Caco-2 (cell line): ENCODE results near the gene RGPD4. TPM values are rescaled to one million over a fixed set of nuclear protein-coding genes. Genes with fewer than 3 reads are reported as not detected.
"Not testable (repeated sequence)": the region's sequence is repeated elsewhere in the genome, so short reads cannot be mapped to it uniquely, and the experiment has no call there.

ENCODE experiments used
- BruUV-seq: library from RNA; stranded (reverse); fragments of 400-500 nt; replicated peaks from 2 replicates; lab custom pipeline; 2021; lab: Mats Ljungman, UMichigan
- CTCF ChIA-PET: fragments of 300-600 bp; sonication (Branson Sonifier 250); formaldehyde crosslinking; loops from one replicate; lab custom pipeline; 2022; ENCODE audit warnings: antibody characterized with exemption; lab: Charles Lee
- POLR2A ChIA-PET: fragments of 300-600 bp; sonication (Branson Sonifier 250); formaldehyde crosslinking; loops from one replicate; lab custom pipeline; 2022; ENCODE audit warnings: antibody characterized with exemption; lab: Charles Lee
- DNase-seq, 2 experiments: peaks; one replicate each; pipeline versions ENCODE4 v3.0.0 to v3.0.0-alpha.2; 2020 to 2022
- H3K27me3 ChIP-seq: replicated peaks from 2 replicates; pipeline ENCODE4 v1.6.0; 2011; ENCODE audit warnings: low read length; ENCODE audit not compliant: control insufficient read depth, insufficient read depth
- H3K36me3 ChIP-seq: 2 replicates; pipeline ENCODE4 v1.5.1; 2011; ENCODE audit warnings: low read length; ENCODE audit not compliant: control insufficient read depth, insufficient read depth
- H3K4me1 ChIP-seq: fragments of 250-450 bp; sonication (Bioruptor Pico); 2 replicates; pipeline ENCODE4 v1.5.1; 2020; ENCODE audit warnings: mild to moderate bottlenecking
- H3K4me3 ChIP-seq: 2 replicates; pipeline ENCODE4 v1.5.1; 2011; ENCODE audit warnings: low read depth, mild to moderate bottlenecking, control low read depth, low read length
- H3K9me3 ChIP-seq: fragments of 250-450 bp; sonication (Bioruptor Pico); 2 replicates; pipeline ENCODE4 v1.5.1; 2020; ENCODE audit warnings: mild to moderate bottlenecking, moderate library complexity
- H3K27ac Mint-ChIP-seq: one replicate; pipeline ENCODE4 v1.8.0; 2022; ENCODE audit warnings: mixed read lengths; ENCODE audit not compliant: unreplicated experiment
- H3K27me3 Mint-ChIP-seq: one replicate; pipeline ENCODE4 v1.8.0; 2022; ENCODE audit warnings: mixed read lengths; ENCODE audit not compliant: insufficient read depth, unreplicated experiment
- H3K36me3 Mint-ChIP-seq: one replicate; pipeline ENCODE4 v1.8.0; 2022; ENCODE audit warnings: mild to moderate bottlenecking, mixed read lengths; ENCODE audit not compliant: insufficient read depth, unreplicated experiment
- H3K4me1 Mint-ChIP-seq: one replicate; pipeline ENCODE4 v1.8.0; 2022; ENCODE audit warnings: low read depth, mixed read lengths; ENCODE audit not compliant: unreplicated experiment
- H3K4me3 Mint-ChIP-seq: one replicate; pipeline ENCODE4 v1.8.0; 2022; ENCODE audit warnings: mild to moderate bottlenecking, moderate library complexity, mixed read lengths; ENCODE audit not compliant: unreplicated experiment
- H3K9me3 Mint-ChIP-seq: one replicate; pipeline ENCODE4 v1.8.0; 2022; ENCODE audit warnings: mixed read lengths; ENCODE audit not compliant: unreplicated experiment
- intact Hi-C: fragments of 100-400 bp; cut with micrococcal nuclease; formaldehyde crosslinking; loops from one replicate; pipeline ENCODE4 v1.10.0; 2022; ENCODE audit not compliant: unreplicated experiment
- total RNA-seq: library from RNA; stranded (reverse); gene quantifications from 2 replicates; pipeline ENCODE4 v1.2.3, GENCODE V29; 2022
- TF ChIP-seq, protein P1 (sequence below), 2 experiments: fragments of 200-600 bp in 1 of 2; IDR thresholded peaks; 1 replicate in 1 of 2; 2 replicates in 1 of 2; pipeline versions ENCODE4 v1.5.1 to v1.8.0; 2011 to 2022; ENCODE audit warnings: antibody characterized with exemption in 1 of 2, control low read depth in 1 of 2, inconsistent platforms in 1 of 2, low read depth in 1 of 2, low read length in 1 of 2, mild to moderate bottlenecking in 1 of 2, moderate library complexity in 1 of 2; ENCODE audit not compliant: insufficient read depth in 1 of 2, severe bottlenecking in 1 of 2, unreplicated experiment in 1 of 2

The RGPD4 gene
- total RNA-seq, 1 experiment from 2014 or later = 0.07 TPM

DNA sequence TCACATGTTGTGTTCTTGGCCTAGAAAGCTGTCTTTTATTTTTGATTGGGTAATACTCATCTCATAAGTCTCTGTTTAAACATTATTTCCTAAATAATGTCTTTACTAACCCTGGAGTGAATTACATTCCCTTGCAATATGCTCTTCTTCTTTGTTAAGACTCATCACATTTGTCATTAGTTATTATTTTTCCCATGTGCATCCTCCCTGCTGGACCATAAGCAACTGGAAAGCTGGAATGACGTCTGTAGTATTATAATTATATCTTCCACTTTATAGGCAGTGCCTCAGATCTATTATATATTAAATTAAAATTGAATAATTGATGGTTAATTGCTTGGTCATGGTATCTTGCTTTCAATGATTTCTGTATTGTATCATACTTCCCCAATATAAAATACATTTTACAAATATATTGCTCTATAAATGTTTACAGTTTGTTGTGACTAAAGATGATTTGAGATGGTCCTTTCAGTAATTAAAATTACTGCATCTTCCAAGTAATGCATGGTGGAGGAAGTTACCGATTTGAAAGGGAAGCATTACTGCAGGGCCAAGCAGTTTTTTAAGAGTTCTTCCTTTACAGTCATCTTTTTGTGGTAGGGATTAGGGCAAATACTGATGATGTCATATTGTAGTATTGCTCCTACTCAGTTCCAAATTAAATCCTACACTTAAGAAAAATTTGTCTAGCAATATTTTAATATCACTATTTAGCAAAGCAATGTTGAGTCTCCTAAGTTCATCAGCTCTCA lies 2.1 kb upstream of the RGPD4 start:
- H3K27me3 ChIP-seq = no peaks in the 10 kb centered on the region
- H3K36me3 Mint-ChIP-seq = no peaks in the 10 kb centered on the region
- H3K9me3 ChIP-seq = no peaks in the 10 kb centered on the region
- H3K4me3 ChIP-seq = no peak overlapping the region
- H3K4me1 ChIP-seq = no peaks in the 10 kb centered on the region
- no peak overlapping the region for H3K27ac Mint-ChIP-seq
- H3K4me1 Mint-ChIP-seq = no peaks in the 10 kb centered on the region
- no peak for DNase-seq
- no peaks in the 10 kb centered on the region for H3K36me3 ChIP-seq
- POLR2A ChIA-PET = no interaction called here
- no TSS peak for BruUV-seq
- no peak overlapping the region for H3K4me3 Mint-ChIP-seq
- TF ChIP-seq, protein P1, sequence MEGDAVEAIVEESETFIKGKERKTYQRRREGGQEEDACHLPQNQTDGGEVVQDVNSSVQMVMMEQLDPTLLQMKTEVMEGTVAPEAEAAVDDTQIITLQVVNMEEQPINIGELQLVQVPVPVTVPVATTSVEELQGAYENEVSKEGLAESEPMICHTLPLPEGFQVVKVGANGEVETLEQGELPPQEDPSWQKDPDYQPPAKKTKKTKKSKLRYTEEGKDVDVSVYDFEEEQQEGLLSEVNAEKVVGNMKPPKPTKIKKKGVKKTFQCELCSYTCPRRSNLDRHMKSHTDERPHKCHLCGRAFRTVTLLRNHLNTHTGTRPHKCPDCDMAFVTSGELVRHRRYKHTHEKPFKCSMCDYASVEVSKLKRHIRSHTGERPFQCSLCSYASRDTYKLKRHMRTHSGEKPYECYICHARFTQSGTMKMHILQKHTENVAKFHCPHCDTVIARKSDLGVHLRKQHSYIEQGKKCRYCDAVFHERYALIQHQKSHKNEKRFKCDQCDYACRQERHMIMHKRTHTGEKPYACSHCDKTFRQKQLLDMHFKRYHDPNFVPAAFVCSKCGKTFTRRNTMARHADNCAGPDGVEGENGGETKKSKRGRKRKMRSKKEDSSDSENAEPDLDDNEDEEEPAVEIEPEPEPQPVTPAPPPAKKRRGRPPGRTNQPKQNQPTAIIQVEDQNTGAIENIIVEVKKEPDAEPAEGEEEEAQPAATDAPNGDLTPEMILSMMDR (IDR thresholded peaks at IDR 0.05; ENCODE audit: insufficient read depth in 1 of 2, low read depth in 1 of 2, low read length in 1 of 2, severe bottlenecking in 1 of 2, unreplicated experiment in 1 of 2) = no peak
- H3K27me3 Mint-ChIP-seq = no peaks in the 10 kb centered on the region
- CTCF ChIA-PET = no interaction called here
- intact Hi-C loops = no loop called here
- H3K9me3 Mint-ChIP-seq = no peaks in the 10 kb centered on the region

DNA sequence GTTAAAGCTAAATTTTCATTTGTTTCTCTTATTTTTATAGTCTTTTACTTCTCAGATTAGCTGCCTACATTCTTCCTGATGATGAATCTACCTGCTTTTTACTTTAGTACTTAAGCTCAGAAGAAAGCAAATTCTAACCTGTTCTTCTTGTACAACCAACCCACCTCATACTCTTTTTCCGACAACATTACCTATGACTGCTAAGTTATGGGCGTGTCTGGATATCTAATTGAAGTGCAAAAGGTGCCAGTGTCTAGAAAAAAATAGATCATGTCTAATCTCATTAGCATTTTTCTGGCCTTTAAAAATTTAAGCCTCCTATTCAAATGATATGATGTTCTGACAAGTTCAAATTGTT lies 1.5 kb upstream of the RGPD4 start:
- intact Hi-C loops = no loop called here
- Histone ChIP-seq H3K36me3 (no peaks in the 10 kb centered on the region), H3K4me1 (no peaks in the 10 kb centered on the region), H3K9me3 (no peaks in the 10 kb centered on the region), H3K27me3 (no peaks in the 10 kb centered on the region), H3K4me3 (no peak overlapping the region)
- Mint-ChIP-seq H3K27ac (no peak overlapping the region), H3K9me3 (no peaks in the 10 kb centered on the region), H3K4me3 (no peak overlapping the region), H3K27me3 (no peaks in the 10 kb centered on the region), H3K4me1 (no peaks in the 10 kb centered on the region), H3K36me3 (no peaks in the 10 kb centered on the region)
- no TSS peak for BruUV-seq
- TF ChIP-seq, protein P1 (IDR thresholded peaks at IDR 0.05; ENCODE audit: insufficient read depth in 1 of 2, low read depth in 1 of 2, low read length in 1 of 2, severe bottlenecking in 1 of 2, unreplicated experiment in 1 of 2) = no peak
- POLR2A ChIA-PET = no interaction called here
- DNase-seq = no peak
- CTCF ChIA-PET = no interaction called here

DNA sequence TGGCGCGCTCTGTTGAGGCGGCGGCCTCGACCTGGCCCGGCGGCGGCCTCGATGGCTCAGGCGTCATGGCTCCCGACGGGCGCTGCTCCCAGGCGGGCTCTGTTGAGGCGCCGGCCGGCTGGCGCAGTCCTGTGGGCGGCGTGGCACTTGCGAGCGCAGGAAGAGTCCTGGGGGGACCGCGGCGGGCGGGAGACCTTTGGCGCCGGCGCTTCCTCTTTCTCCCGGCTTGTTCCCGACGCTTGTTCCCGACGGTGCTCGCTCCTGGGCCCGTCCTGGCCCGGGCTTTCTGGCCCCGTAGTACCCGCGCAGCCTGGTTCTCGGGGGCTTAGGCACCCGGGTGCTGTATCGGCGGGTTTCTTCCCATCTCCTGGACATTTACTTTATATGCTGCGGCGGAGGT lies 2.8 kb downstream of the RGPD4 start:
- DNase-seq, CTCF ChIA-PET, BruUV-seq, H3K27ac Mint-ChIP-seq, H3K9me3 Mint-ChIP-seq, H3K4me3 Mint-ChIP-seq, H3K4me3 ChIP-seq, H3K36me3 ChIP-seq, H3K4me1 ChIP-seq, H3K36me3 Mint-ChIP-seq, intact Hi-C loops, H3K4me1 Mint-ChIP-seq, POLR2A ChIA-PET, H3K27me3 ChIP-seq, H3K27me3 Mint-ChIP-seq, H3K9me3 ChIP-seq: not testable (repeated sequence)

DNA sequence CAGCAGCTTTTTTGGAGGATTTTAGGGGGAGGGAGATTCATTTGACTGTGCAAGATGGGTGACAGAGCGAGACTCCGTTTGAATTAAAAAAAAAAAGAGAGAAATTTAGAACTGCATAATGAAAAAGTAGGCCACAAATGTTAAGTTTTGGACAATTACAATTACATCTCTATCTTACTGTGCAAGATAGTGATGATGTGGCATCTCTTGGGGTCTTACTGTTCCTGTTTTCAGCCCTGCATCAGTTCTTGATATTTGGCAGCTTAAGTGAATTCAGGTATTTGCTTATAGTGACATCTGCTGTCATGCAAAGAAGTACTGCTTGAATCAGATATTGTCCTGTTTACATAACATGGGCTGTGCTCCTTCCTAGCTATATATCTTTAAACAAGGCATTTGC lies 6.5 kb downstream of the RGPD4 start:
- H3K4me1 Mint-ChIP-seq, POLR2A ChIA-PET, H3K9me3 Mint-ChIP-seq, H3K4me3 ChIP-seq, H3K4me1 ChIP-seq, H3K27me3 Mint-ChIP-seq, H3K9me3 ChIP-seq, H3K36me3 Mint-ChIP-seq, H3K4me3 Mint-ChIP-seq, H3K27ac Mint-ChIP-seq, H3K36me3 ChIP-seq, BruUV-seq, DNase-seq, CTCF ChIA-PET, H3K27me3 ChIP-seq, intact Hi-C loops: not testable (repeated sequence)

DNA sequence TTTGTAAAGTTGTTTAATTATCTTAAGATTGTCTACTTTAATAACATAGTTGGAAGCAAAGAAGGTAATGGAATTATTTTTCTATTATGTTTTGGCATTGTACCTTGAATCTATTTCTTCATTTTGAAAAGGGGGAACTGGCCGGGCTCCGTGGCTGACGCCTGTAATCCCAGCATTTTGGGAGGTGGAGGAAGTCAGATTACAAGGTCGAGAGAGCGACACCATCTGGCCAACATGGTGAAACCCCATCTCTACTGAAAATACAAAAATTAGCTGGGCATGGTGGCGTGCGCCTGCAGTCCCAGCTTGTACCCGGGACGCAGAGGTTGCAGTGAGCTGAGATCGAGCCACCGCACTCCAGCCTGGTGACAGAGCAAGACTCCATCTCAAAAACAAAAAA lies 6.9 kb downstream of the RGPD4 start:
- BruUV-seq, H3K4me3 ChIP-seq, intact Hi-C loops, DNase-seq, POLR2A ChIA-PET, CTCF ChIA-PET, H3K27me3 ChIP-seq, H3K27me3 Mint-ChIP-seq, H3K9me3 ChIP-seq, H3K9me3 Mint-ChIP-seq, H3K36me3 ChIP-seq, H3K36me3 Mint-ChIP-seq, H3K27ac Mint-ChIP-seq, H3K4me1 ChIP-seq, H3K4me1 Mint-ChIP-seq, H3K4me3 Mint-ChIP-seq: not testable (repeated sequence)

DNA sequence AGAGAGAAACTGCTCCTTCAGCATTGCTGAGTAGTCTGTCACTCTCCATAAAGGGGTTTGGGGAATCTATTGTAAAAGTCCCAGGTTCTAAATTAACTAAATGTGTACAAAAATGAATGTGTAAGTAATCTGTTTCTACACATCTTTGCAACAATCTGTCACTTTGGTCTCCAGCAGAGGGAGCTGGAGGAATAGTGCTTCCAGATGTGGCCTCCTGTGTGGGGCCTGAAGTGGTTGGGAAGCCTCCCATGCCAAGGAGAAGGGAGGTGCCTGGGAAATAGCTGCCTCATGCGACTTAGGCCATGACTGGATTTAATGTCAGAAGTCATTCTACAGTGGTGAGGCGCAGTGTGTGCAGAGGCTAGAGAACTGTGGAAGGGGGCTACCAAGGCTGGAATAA lies 89.4 kb downstream of the RGPD4 start:
- BruUV-seq, POLR2A ChIA-PET, H3K4me1 Mint-ChIP-seq, H3K4me3 Mint-ChIP-seq, H3K4me3 ChIP-seq, H3K9me3 ChIP-seq, H3K27ac Mint-ChIP-seq, H3K27me3 Mint-ChIP-seq, H3K36me3 Mint-ChIP-seq, H3K36me3 ChIP-seq, H3K9me3 Mint-ChIP-seq, H3K4me1 ChIP-seq, H3K27me3 ChIP-seq, intact Hi-C loops: not testable (repeated sequence)
- peak in 1 of 2 experiments; percentile 16 for DNase-seq
- CTCF ChIA-PET = interaction anchor here (0.7 kb wide), 1 partner anchor 249 kb away, joined by 3 read pairs; no protein-coding TSS in a partner anchor
